ENCODE results near the gene NBPF12.
"Not testable (repeated sequence)": the region's sequence is repeated elsewhere in the genome, so short reads cannot be mapped to it uniquely, and the experiment has no call there.

NBPF12 gene

DNA sequence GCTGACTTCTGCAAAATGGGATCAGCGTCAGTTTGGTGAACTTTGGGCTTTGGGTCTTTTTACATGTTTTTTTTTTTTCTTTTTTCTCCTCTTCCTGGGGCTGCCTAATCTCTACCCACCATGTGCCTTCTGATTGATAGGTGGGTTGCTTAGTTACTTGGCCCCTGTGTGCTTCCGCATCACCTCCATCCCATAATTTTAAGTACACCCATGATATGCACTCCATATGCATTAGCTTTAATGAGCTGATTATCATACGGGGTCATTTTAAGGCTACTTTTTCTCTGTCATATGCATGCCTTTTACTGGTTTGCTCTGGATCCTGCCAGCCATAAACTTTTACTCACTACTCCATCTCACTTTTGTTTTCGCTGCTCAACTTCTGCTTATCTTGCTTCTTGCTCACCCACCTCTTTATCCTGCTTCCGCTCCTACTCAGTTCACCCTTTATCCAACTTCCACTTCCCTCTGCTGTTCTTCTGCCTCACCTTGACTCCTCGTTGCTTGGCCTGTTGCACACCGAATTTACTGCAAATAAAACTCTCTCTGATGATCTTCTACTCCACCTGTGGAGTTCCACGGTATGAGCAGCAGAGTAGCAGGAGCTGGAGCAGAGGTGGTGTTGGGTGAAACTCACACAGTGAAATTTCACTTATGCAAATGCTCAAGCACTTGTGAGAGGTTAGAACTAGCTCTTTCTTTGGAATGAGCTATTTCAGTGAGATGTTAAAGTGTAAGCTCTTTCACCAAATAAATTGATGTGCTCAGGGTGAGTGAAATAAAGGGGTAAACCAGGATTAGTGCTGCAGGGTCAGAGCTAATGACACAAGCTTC lies 3.5 kb upstream of the NBPF12 start:
- H3K27ac ChIP-seq (ENCODE audit: low read depth, low read length); H3K36me3 ChIP-seq (ENCODE audit: control insufficient read depth, insufficient read depth, low read length); H3K9ac ChIP-seq (ENCODE audit: low read depth, low read length); H3K4me3 ChIP-seq (ENCODE audit: low read depth, low read length); H3K9me3 ChIP-seq (ENCODE audit: control insufficient read depth, insufficient read depth, low read length); H3K4me1 ChIP-seq (ENCODE audit: control insufficient read depth, insufficient read depth, low read length); H3K27me3 ChIP-seq (ENCODE audit: control insufficient read depth, insufficient read depth, low read length): not testable (repeated sequence)

DNA sequence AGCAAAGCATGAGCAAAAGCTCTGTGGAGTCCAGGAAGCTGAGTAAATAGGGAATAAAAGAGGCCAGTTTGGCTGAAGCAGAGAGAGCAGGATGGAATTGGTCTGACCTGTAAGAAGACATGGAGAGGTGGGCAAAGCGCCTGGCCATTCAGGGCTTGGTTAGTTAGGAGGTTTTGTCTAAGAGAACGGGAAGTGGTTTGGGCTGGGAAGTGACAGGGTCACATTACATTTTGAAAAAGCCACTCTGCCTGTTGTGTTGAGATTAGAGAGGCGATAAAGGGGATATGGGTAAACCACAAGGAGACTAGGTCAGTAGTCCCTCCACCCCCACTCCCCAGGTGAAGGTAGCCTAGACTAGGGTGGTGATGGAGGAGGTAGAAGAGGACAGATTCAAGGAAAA lies 662 bp upstream of the NBPF12 start:
- H3K36me3 ChIP-seq (ENCODE audit: control insufficient read depth, insufficient read depth, low read length); H3K27me3 ChIP-seq (ENCODE audit: control insufficient read depth, insufficient read depth, low read length); H3K4me3 ChIP-seq (ENCODE audit: low read depth, low read length); H3K9me3 ChIP-seq (ENCODE audit: control insufficient read depth, insufficient read depth, low read length); H3K4me1 ChIP-seq (ENCODE audit: control insufficient read depth, insufficient read depth, low read length); H3K9ac ChIP-seq (ENCODE audit: low read depth, low read length); H3K27ac ChIP-seq (ENCODE audit: low read depth, low read length): not testable (repeated sequence)

DNA sequence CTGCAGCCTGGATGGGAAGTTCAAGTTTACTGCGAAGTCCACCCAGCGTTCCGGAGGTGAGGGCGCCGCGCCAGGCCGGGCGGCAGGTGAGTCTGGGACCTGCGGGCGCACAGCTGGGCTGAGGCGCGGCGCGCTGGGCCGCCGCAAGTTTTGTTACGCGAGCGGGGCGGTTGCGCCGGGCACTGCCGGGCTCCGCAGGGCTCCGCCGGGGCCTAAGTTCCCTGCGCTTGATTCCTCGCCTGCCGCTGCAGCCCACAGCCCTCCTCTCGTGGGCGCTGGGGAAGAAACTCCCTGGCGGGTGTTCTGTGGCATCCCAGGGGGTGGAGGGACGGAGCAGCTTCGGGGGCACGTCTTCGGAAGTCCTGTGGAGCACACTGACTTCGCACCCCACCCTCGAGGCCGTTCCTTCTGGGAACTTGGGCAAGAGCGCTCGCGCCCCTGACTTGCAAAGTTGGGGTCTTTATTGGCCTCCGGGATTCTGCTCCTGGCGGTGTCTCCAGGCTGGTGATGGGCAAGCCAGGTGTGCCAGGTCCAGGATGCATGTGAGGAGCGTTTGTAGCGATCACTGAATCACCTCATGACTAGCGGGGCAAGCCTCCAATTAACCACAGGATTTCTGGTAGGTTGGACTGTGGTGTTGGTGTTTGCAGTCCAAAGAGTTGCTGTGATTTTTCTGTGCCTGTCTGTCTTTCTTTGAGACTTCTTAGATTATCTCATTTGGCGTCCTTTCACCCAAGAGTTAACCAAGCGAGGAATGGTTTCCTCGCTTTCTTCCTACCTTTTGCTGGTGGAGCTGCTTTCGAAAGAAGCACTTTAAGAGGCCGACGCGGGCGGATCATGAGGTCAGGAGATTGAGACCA lies 1.0 kb downstream of the NBPF12 start:
- H3K9me3 ChIP-seq (ENCODE audit: control insufficient read depth, insufficient read depth, low read length); H3K27ac ChIP-seq (ENCODE audit: low read depth, low read length); H3K4me1 ChIP-seq (ENCODE audit: control insufficient read depth, insufficient read depth, low read length); H3K27me3 ChIP-seq (ENCODE audit: control insufficient read depth, insufficient read depth, low read length); H3K36me3 ChIP-seq (ENCODE audit: control insufficient read depth, insufficient read depth, low read length): not testable (repeated sequence)
- Histone ChIP-seq H3K4me3 (ENCODE audit: low read depth, low read length) (peak overlapping the region; percentile 83), H3K9ac (ENCODE audit: low read depth, low read length) (peak overlapping the region; percentile 35; the same call in 1 of the 2 replicates)

DNA sequence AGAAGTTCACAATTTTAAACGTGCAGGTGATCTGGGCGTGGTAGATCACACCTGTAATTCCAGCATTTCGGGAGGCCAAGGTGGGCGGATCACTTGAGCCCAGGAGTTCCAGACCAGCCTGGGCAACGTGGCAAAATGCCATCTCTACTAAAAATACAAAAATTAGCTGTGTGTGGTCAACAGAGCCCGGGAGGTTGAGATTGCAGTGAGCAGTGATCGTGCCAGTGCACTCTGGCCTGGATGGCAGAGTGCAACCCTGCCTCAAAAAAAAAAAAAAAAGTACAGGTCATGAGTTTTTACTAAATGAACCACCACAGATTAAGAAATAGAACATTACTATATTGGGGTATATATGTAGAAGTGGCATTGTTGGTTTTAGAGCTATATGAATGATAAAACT lies 2.2 kb downstream of the NBPF12 start:
- H3K4me1 ChIP-seq (ENCODE audit: control insufficient read depth, insufficient read depth, low read length); H3K9me3 ChIP-seq (ENCODE audit: control insufficient read depth, insufficient read depth, low read length); H3K27me3 ChIP-seq (ENCODE audit: control insufficient read depth, insufficient read depth, low read length); H3K27ac ChIP-seq (ENCODE audit: low read depth, low read length); H3K9ac ChIP-seq (ENCODE audit: low read depth, low read length); H3K4me3 ChIP-seq (ENCODE audit: low read depth, low read length); H3K36me3 ChIP-seq (ENCODE audit: control insufficient read depth, insufficient read depth, low read length): not testable (repeated sequence)

GRCh38 chr1:146943342-146943886 lies 5.3 kb downstream of the NBPF12 start:
- not testable (repeated sequence) for H3K4me1 ChIP-seq (ENCODE audit: control insufficient read depth, insufficient read depth, low read length); H3K27ac ChIP-seq (ENCODE audit: low read depth, low read length); H3K36me3 ChIP-seq (ENCODE audit: control insufficient read depth, insufficient read depth, low read length); H3K4me3 ChIP-seq (ENCODE audit: low read depth, low read length); H3K27me3 ChIP-seq (ENCODE audit: control insufficient read depth, insufficient read depth, low read length); H3K9ac ChIP-seq (ENCODE audit: low read depth, low read length); H3K9me3 ChIP-seq (ENCODE audit: control insufficient read depth, insufficient read depth, low read length)

DNA sequence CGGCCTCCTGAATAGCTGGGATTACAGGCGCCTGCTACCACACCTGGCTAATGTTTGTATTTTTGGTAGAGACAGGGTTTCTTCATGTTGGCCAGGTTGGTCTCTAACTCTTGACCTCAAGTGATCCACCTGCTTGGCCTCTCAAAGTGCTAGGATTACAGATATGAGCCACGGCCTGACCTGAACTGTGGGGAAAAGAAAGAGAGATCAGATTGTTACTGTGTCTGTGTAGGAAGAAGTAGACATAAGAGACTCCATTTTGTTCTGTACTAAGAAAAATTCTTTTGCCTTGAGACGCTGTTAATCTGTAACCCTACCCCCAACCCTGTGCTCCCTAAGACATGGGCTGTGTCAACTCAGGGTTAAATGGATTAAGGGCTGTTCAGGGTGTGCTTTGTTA lies 10.0 kb downstream of the NBPF12 start:
- not testable (repeated sequence) for H3K9ac ChIP-seq (ENCODE audit: low read depth, low read length); H3K9me3 ChIP-seq (ENCODE audit: control insufficient read depth, insufficient read depth, low read length); H3K27me3 ChIP-seq (ENCODE audit: control insufficient read depth, insufficient read depth, low read length); H3K4me1 ChIP-seq (ENCODE audit: control insufficient read depth, insufficient read depth, low read length); H3K36me3 ChIP-seq (ENCODE audit: control insufficient read depth, insufficient read depth, low read length); H3K4me3 ChIP-seq (ENCODE audit: low read depth, low read length)
- H3K27ac ChIP-seq (ENCODE audit: low read depth, low read length), result peak overlapping the region; percentile 59

DNA sequence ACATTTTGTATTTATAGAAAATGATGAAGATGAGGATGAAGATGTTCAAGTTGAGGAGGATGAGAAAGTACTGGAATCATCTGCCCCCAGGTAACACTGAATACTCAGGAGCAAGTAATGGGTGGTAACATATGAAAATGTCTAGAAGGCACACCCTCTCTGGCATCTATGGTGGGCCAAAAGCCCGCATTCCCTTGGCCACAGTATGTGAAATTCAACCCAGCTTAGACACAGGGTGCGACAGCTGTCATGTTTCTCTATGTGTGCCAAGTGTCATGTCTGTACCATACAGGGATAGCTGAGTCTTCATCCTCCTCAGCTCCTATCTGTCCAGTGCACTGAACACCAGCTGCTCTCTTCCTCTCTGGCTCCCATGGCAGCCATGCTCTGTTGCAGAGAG lies 26.2 kb downstream of the NBPF12 start:
- not testable (repeated sequence) for H3K27me3 ChIP-seq (ENCODE audit: control insufficient read depth, insufficient read depth, low read length); H3K36me3 ChIP-seq (ENCODE audit: control insufficient read depth, insufficient read depth, low read length); H3K4me3 ChIP-seq (ENCODE audit: low read depth, low read length); H3K9ac ChIP-seq (ENCODE audit: low read depth, low read length); H3K9me3 ChIP-seq (ENCODE audit: control insufficient read depth, insufficient read depth, low read length); H3K27ac ChIP-seq (ENCODE audit: low read depth, low read length); H3K4me1 ChIP-seq (ENCODE audit: control insufficient read depth, insufficient read depth, low read length)

- H3K36me3 ChIP-seq (ENCODE audit: control insufficient read depth, insufficient read depth, low read length), result peaks cover 13% of the 10 kb centered on the region
- H3K9ac ChIP-seq (ENCODE audit: low read depth, low read length); H3K4me3 ChIP-seq (ENCODE audit: low read depth, low read length); H3K27me3 ChIP-seq (ENCODE audit: control insufficient read depth, insufficient read depth, low read length); H3K27ac ChIP-seq (ENCODE audit: low read depth, low read length); H3K4me1 ChIP-seq (ENCODE audit: control insufficient read depth, insufficient read depth, low read length); H3K9me3 ChIP-seq (ENCODE audit: control insufficient read depth, insufficient read depth, low read length): not testable (repeated sequence)
Observed at GRCh38 chr1:146966351-146966750, 28.2 kb downstream of the NBPF12 start.

- H3K36me3 ChIP-seq (ENCODE audit: control insufficient read depth, insufficient read depth, low read length); H3K27ac ChIP-seq (ENCODE audit: low read depth, low read length); H3K9me3 ChIP-seq (ENCODE audit: control insufficient read depth, insufficient read depth, low read length); H3K4me1 ChIP-seq (ENCODE audit: control insufficient read depth, insufficient read depth, low read length); H3K9ac ChIP-seq (ENCODE audit: low read depth, low read length); H3K4me3 ChIP-seq (ENCODE audit: low read depth, low read length); H3K27me3 ChIP-seq (ENCODE audit: control insufficient read depth, insufficient read depth, low read length): not testable (repeated sequence)
Observed at GRCh38 chr1:146970656-146971055, 32.5 kb downstream of the NBPF12 start.

DNA sequence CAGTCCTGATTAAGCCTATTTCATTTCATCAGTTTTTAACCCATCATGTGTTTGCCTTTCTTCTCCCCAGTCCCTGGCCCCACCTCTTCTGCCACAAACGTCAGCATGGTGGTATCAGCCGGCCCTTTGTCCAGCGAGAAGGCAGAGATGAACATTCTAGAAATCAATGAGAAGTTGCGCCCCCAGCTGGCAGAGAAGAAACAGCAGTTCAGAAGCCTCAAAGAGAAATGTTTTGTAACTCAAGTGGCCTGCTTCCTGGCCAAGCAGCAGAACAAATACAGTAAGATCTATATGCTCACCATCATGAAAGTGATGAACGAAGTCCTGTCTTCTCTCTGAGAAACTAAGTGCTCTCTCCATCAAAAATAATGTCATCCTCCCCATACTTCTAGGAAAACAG lies 34.6 kb downstream of the NBPF12 start:
- H3K9ac ChIP-seq (ENCODE audit: low read depth, low read length); H3K27ac ChIP-seq (ENCODE audit: low read depth, low read length); H3K4me1 ChIP-seq (ENCODE audit: control insufficient read depth, insufficient read depth, low read length); H3K9me3 ChIP-seq (ENCODE audit: control insufficient read depth, insufficient read depth, low read length); H3K36me3 ChIP-seq (ENCODE audit: control insufficient read depth, insufficient read depth, low read length); H3K4me3 ChIP-seq (ENCODE audit: low read depth, low read length); H3K27me3 ChIP-seq (ENCODE audit: control insufficient read depth, insufficient read depth, low read length): not testable (repeated sequence)

DNA sequence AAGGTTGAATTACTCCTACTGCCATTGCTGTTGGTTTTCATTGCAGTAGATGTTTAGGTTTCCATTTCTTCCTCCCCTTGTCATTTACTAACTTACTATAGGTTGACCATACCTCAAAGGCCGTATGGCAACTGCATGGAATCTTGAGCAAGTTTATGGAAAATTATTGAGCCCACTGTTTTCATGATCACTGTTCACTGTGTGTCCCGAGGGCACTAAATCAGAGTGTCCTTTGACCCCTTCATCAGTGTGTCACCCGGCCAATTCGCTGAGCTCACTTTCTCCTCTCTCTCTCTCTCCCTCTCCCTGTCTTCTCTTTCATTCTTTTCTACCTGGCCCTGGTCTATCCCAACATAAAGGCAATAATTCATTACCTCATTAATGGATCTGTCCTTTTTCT lies 47.7 kb downstream of the NBPF12 start:
- H3K27ac ChIP-seq (ENCODE audit: low read depth, low read length); H3K27me3 ChIP-seq (ENCODE audit: control insufficient read depth, insufficient read depth, low read length); H3K9me3 ChIP-seq (ENCODE audit: control insufficient read depth, insufficient read depth, low read length); H3K9ac ChIP-seq (ENCODE audit: low read depth, low read length); H3K4me1 ChIP-seq (ENCODE audit: control insufficient read depth, insufficient read depth, low read length); H3K4me3 ChIP-seq (ENCODE audit: low read depth, low read length): not testable (repeated sequence)
- H3K36me3 ChIP-seq (ENCODE audit: control insufficient read depth, insufficient read depth, low read length), result peaks cover 18% of the 10 kb centered on the region
